KMS-11 (cell line): ENCODE measurements around the gene SLC23A2.

Experiments used
- H2AFZ ChIP-seq: fragments of 200-600 bp; sonication (generic); 2 replicates; pipeline ENCODE4 v1.6.1; 2016; ENCODE audit warnings: antibody characterized with exemption, mixed run types, low read depth
- H3K27ac ChIP-seq: fragments of 200-600 bp; sonication (generic); 2 replicates; pipeline ENCODE4 v1.6.1; 2016; ENCODE audit warnings: mild to moderate bottlenecking, mixed run types
- H3K27me3 ChIP-seq: fragments of 200-600 bp; sonication (generic); 2 replicates; pipeline ENCODE4 v1.6.1; 2017; ENCODE audit warnings: mild to moderate bottlenecking, low read depth, mixed run types, moderate library complexity; ENCODE audit not compliant: insufficient read depth
- H3K36me3 ChIP-seq: fragments of 200-600 bp; sonication (generic); 2 replicates; pipeline ENCODE4 v1.6.1; 2017; ENCODE audit warnings: mild to moderate bottlenecking, mixed run types; ENCODE audit not compliant: insufficient read depth
- H3K4me1 ChIP-seq: fragments of 200-600 bp; sonication (generic); 2 replicates; pipeline ENCODE4 v1.6.1; 2016; ENCODE audit warnings: mild to moderate bottlenecking, low read depth, mixed run types; ENCODE audit not compliant: poor library complexity, severe bottlenecking
- H3K4me2 ChIP-seq: fragments of 200-600 bp; sonication (generic); 2 replicates; pipeline ENCODE4 v1.7.0; 2016; ENCODE audit warnings: mild to moderate bottlenecking, mixed run types
- H3K4me3 ChIP-seq: fragments of 200-600 bp; sonication (generic); IDR thresholded peaks from 2 replicates; pipeline ENCODE4 v1.6.1; 2017; ENCODE audit warnings: low read depth, low read length, mixed read lengths; ENCODE audit not compliant: insufficient read depth
- H3K79me2 ChIP-seq: fragments of 200-600 bp; sonication (generic); 2 replicates; pipeline ENCODE4 v1.6.1; 2016; ENCODE audit warnings: low read depth, mixed run types; ENCODE audit not compliant: insufficient read depth
- H3K9ac ChIP-seq: fragments of 200-600 bp; sonication (generic); 2 replicates; pipeline ENCODE4 v1.6.1; 2016; ENCODE audit warnings: mild to moderate bottlenecking, mixed run types
- H4K20me1 ChIP-seq: fragments of 200-600 bp; sonication (generic); 2 replicates; pipeline ENCODE4 v1.6.1; 2016; ENCODE audit warnings: mild to moderate bottlenecking, mixed run types; ENCODE audit not compliant: insufficient read depth
- CTCF ChIP-seq: fragments of 200-600 bp; sonication (generic); conservative IDR thresholded peaks from 2 replicates; pipeline ENCODE4 v1.6.1; 2017; ENCODE audit warnings: low read depth, mild to moderate bottlenecking, antibody characterized with exemption, low read length, moderate library complexity, mixed read lengths

The SLC23A2 gene

DNA sequence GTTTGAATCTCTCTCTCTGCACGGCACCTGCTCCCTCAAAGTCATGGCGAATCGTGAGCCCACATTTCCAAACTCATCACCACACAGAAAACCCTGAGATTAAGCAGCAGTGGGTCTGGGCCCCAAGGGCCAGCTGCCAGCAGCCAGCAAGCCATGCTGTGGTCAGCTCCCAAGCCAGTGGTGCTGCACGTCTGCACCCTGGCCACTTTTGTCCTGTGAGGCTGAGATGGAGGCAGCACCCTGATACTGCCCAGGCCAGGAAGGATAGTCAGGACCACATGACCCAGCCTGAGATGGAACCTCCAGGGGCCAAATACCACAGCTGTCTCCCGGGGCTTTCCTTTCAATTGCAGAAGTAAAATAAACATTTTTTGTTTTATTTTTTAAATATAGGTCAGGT, 185.7 kb downstream of the SLC23A2 start:
- Histone ChIP-seq H3K36me3 (no peaks in the 10 kb centered on the region), H3K9ac (no peak overlapping the region), H3K4me1 (no peaks in the 10 kb centered on the region), H3K4me3 (no peak overlapping the region), H4K20me1 (no peaks in the 10 kb centered on the region), H3K27ac (no peak overlapping the region), H3K79me2 (no peaks in the 10 kb centered on the region), H2AFZ (no peak overlapping the region), H3K27me3 (no peaks in the 10 kb centered on the region), H3K4me2 (no peak overlapping the region)
- TF ChIP-seq CTCF: no peak

GRCh38 chr20:4814696-4815252, 186.5 kb downstream of the SLC23A2 start:
- H3K4me1 ChIP-seq: no peaks in the 10 kb centered on the region
- H3K4me3 ChIP-seq: no peak overlapping the region
- H3K79me2 ChIP-seq: no peaks in the 10 kb centered on the region
- no peak overlapping the region for H2AFZ ChIP-seq
- H3K27me3 ChIP-seq: no peaks in the 10 kb centered on the region
- no peaks in the 10 kb centered on the region for H3K36me3 ChIP-seq
- no peak overlapping the region for H3K4me2 ChIP-seq
- no peak overlapping the region for H3K27ac ChIP-seq
- no peak for TF ChIP-seq CTCF
- H4K20me1 ChIP-seq: no peaks in the 10 kb centered on the region
- no peak overlapping the region for H3K9ac ChIP-seq

- H3K79me2 ChIP-seq: no peaks in the 10 kb centered on the region
- H3K27me3 ChIP-seq: no peaks in the 10 kb centered on the region
- H3K4me3 ChIP-seq: no peak overlapping the region
- H3K4me2 ChIP-seq: no peak overlapping the region
- no peak overlapping the region for H3K27ac ChIP-seq
- H3K9ac ChIP-seq: no peak overlapping the region
- no peaks in the 10 kb centered on the region for H3K4me1 ChIP-seq
- H3K36me3 ChIP-seq: no peaks in the 10 kb centered on the region
- H2AFZ ChIP-seq: no peak overlapping the region
- TF ChIP-seq CTCF: no peak
- no peaks in the 10 kb centered on the region for H4K20me1 ChIP-seq
Measured at GRCh38 chr20:4813863-4814695, 187.2 kb downstream of the SLC23A2 start.

GRCh38 chr20:4813076-4813862, 188.0 kb downstream of the SLC23A2 start:
- Histone ChIP-seq H3K79me2 (no peaks in the 10 kb centered on the region), H4K20me1 (no peaks in the 10 kb centered on the region), H3K4me3 (no peak overlapping the region), H3K27ac (no peak overlapping the region), H3K36me3 (no peaks in the 10 kb centered on the region), H3K4me2 (no peak overlapping the region), H2AFZ (no peak overlapping the region), H3K4me1 (no peaks in the 10 kb centered on the region), H3K9ac (no peak overlapping the region), H3K27me3 (no peaks in the 10 kb centered on the region)
- TF ChIP-seq CTCF: no peak
